ENCODE data around the gene ENPP1. TPM values are rescaled to one million over a fixed set of nuclear protein-coding genes. Genes with fewer than 3 reads are reported as not detected.

ENPP1 gene
- total and polyA plus RNA-seq, 7 experiments from 2014 or later: 0.07 to 0.69 (median 0.21) TPM; not detected in 3

GRCh38 chr6:131773284-131773950 lies 34.4 kb upstream of the ENPP1 start:
- Histone ChIP-seq H3K36me3 (ENCODE audit: control insufficient read depth in 2 of 3, insufficient read depth in 3 of 3, low read length in 3 of 3) (no peaks in the 10 kb centered on the region), H3K27ac (ENCODE audit: low read depth, low read length) (no peak overlapping the region), H3K4me1 (ENCODE audit: control insufficient read depth in 2 of 2, insufficient read depth in 2 of 2, low read length in 2 of 2) (no peaks in the 10 kb centered on the region), H3K4me3 (ENCODE audit: low read length) (no peak overlapping the region), H3K9me3 (ENCODE audit: control insufficient read depth in 2 of 3, low read length in 3 of 3) (no peaks in the 10 kb centered on the region), H3K27me3 (ENCODE audit: control insufficient read depth in 2 of 2, insufficient read depth in 2 of 2, low read length in 2 of 2) (no peaks in the 10 kb centered on the region)
- Mint-ChIP-seq H3K4me1 (no peaks in the 10 kb centered on the region), H3K36me3 (no peaks in the 10 kb centered on the region), H3K27ac (no peak overlapping the region), H3K27me3 (peaks cover 11 to 26% (median 19%) of the 10 kb centered on the region in 5 donors), H3K9me3 (peaks cover 0 to 6% (median 0%) of the 10 kb centered on the region in 11 donors), H3K4me3 (no peak overlapping the region)
- ChIA-PET POLR2A (interaction anchor here (0.6 kb wide), 1 partner anchor 96 kb away, joined by 4 read pairs; no protein-coding TSS in a partner anchor), CTCF (no interaction called here)
- intact Hi-C loops (cut with micrococcal nuclease): no loop called here
- ATAC-seq (no peak), DNase-seq (no peak)

- H3K27ac Mint-ChIP-seq: no peak overlapping the region
- POLR2A ChIA-PET: no interaction called here
- intact Hi-C loops (cut with micrococcal nuclease): no loop called here
- H3K36me3 ChIP-seq (ENCODE audit: control insufficient read depth in 2 of 3, insufficient read depth in 3 of 3, low read length in 3 of 3): no peaks in the 10 kb centered on the region
- DNase-seq (no peak), ATAC-seq (no peak)
- H3K4me3 Mint-ChIP-seq: no peak overlapping the region
- H3K36me3 Mint-ChIP-seq: no peaks in the 10 kb centered on the region
- H3K27me3 Mint-ChIP-seq: peaks cover 2 to 21% (median 11%) of the 10 kb centered on the region in 5 donors
- H3K4me3 ChIP-seq (ENCODE audit: low read length): no peak overlapping the region
- CTCF ChIA-PET: no interaction called here
- H3K4me1 ChIP-seq (ENCODE audit: control insufficient read depth in 2 of 2, insufficient read depth in 2 of 2, low read length in 2 of 2): no peaks in the 10 kb centered on the region
- H3K4me1 Mint-ChIP-seq: no peaks in the 10 kb centered on the region
- peaks cover 0 to 1% (median 0%) of the 10 kb centered on the region in 11 donors for H3K9me3 Mint-ChIP-seq
- no peaks in the 10 kb centered on the region for H3K27me3 ChIP-seq (ENCODE audit: control insufficient read depth in 2 of 2, insufficient read depth in 2 of 2, low read length in 2 of 2)
- no peaks in the 10 kb centered on the region for H3K9me3 ChIP-seq (ENCODE audit: control insufficient read depth in 2 of 3, low read length in 3 of 3)
- no peak overlapping the region for H3K27ac ChIP-seq (ENCODE audit: low read depth, low read length)
Observed at GRCh38 chr6:131775886-131776285, 31.9 kb upstream of the ENPP1 start.

- ATAC-seq (no peak), DNase-seq (no peak)
- Histone ChIP-seq H3K36me3 (ENCODE audit: control insufficient read depth in 2 of 3, insufficient read depth in 3 of 3, low read length in 3 of 3) (no peaks in the 10 kb centered on the region), H3K4me1 (ENCODE audit: control insufficient read depth in 2 of 2, insufficient read depth in 2 of 2, low read length in 2 of 2) (no peaks in the 10 kb centered on the region), H3K27me3 (ENCODE audit: control insufficient read depth in 2 of 2, insufficient read depth in 2 of 2, low read length in 2 of 2) (no peaks in the 10 kb centered on the region), H3K27ac (ENCODE audit: low read depth, low read length) (no peak overlapping the region), H3K9me3 (ENCODE audit: control insufficient read depth in 2 of 3, low read length in 3 of 3) (no peaks in the 10 kb centered on the region), H3K4me3 (ENCODE audit: low read length) (no peak overlapping the region)
- H3K9me3 Mint-ChIP-seq: peaks cover 0 to 1% (median 0%) of the 10 kb centered on the region in 11 donors
- CTCF ChIA-PET: no interaction called here
- H3K36me3 Mint-ChIP-seq: no peaks in the 10 kb centered on the region
- POLR2A ChIA-PET: no interaction called here
- no peak overlapping the region for H3K4me3 Mint-ChIP-seq
- H3K27ac Mint-ChIP-seq: no peak overlapping the region
- intact Hi-C loops (cut with micrococcal nuclease): no loop called here
- H3K27me3 Mint-ChIP-seq: peaks cover 0 to 17% (median 7%) of the 10 kb centered on the region in 5 donors
- no peaks in the 10 kb centered on the region for H3K4me1 Mint-ChIP-seq
Observed at GRCh38 chr6:131776985-131777384, 30.8 kb upstream of the ENPP1 start.

GRCh38 chr6:131778169-131778568 lies 29.7 kb upstream of the ENPP1 start:
- no peak overlapping the region for H3K4me3 Mint-ChIP-seq
- ChIA-PET POLR2A (no interaction called here), CTCF (no interaction called here)
- Histone ChIP-seq H3K9me3 (ENCODE audit: control insufficient read depth in 2 of 3, low read length in 3 of 3) (no peaks in the 10 kb centered on the region), H3K27ac (ENCODE audit: low read depth, low read length) (no peak overlapping the region), H3K4me3 (ENCODE audit: low read length) (no peak overlapping the region), H3K27me3 (ENCODE audit: control insufficient read depth in 2 of 2, insufficient read depth in 2 of 2, low read length in 2 of 2) (no peaks in the 10 kb centered on the region), H3K4me1 (ENCODE audit: control insufficient read depth in 2 of 2, insufficient read depth in 2 of 2, low read length in 2 of 2) (no peaks in the 10 kb centered on the region), H3K36me3 (ENCODE audit: control insufficient read depth in 2 of 3, insufficient read depth in 3 of 3, low read length in 3 of 3) (no peaks in the 10 kb centered on the region)
- DNase-seq: no peak
- ATAC-seq: no peak
- peaks cover 0 to 1% (median 0%) of the 10 kb centered on the region in 11 donors for H3K9me3 Mint-ChIP-seq
- intact Hi-C loops (cut with micrococcal nuclease): no loop called here
- H3K27me3 Mint-ChIP-seq: peaks cover 5 to 10% (median 7%) of the 10 kb centered on the region in 5 donors
- no peaks in the 10 kb centered on the region for H3K4me1 Mint-ChIP-seq
- no peaks in the 10 kb centered on the region for H3K36me3 Mint-ChIP-seq
- H3K27ac Mint-ChIP-seq: no peak overlapping the region

GRCh38 chr6:131779304-131779703 lies 28.5 kb upstream of the ENPP1 start:
- Histone ChIP-seq H3K4me1 (ENCODE audit: control insufficient read depth in 2 of 2, insufficient read depth in 2 of 2, low read length in 2 of 2) (no peaks in the 10 kb centered on the region), H3K27ac (ENCODE audit: low read depth, low read length) (no peak overlapping the region), H3K4me3 (ENCODE audit: low read length) (no peak overlapping the region), H3K27me3 (ENCODE audit: control insufficient read depth in 2 of 2, insufficient read depth in 2 of 2, low read length in 2 of 2) (no peaks in the 10 kb centered on the region), H3K9me3 (ENCODE audit: control insufficient read depth in 2 of 3, low read length in 3 of 3) (no peaks in the 10 kb centered on the region), H3K36me3 (ENCODE audit: control insufficient read depth in 2 of 3, insufficient read depth in 3 of 3, low read length in 3 of 3) (no peaks in the 10 kb centered on the region)
- POLR2A ChIA-PET: no interaction called here
- DNase-seq (no peak), ATAC-seq (no peak)
- intact Hi-C loops (cut with micrococcal nuclease): no loop called here
- no peaks in the 10 kb centered on the region for H3K4me1 Mint-ChIP-seq
- no peak overlapping the region for H3K4me3 Mint-ChIP-seq
- CTCF ChIA-PET: no interaction called here
- H3K36me3 Mint-ChIP-seq: no peaks in the 10 kb centered on the region
- H3K27ac Mint-ChIP-seq: no peak overlapping the region
- H3K27me3 Mint-ChIP-seq: peaks cover 5 to 14% (median 9%) of the 10 kb centered on the region in 5 donors
- peaks cover 0 to 1% (median 0%) of the 10 kb centered on the region in 11 donors for H3K9me3 Mint-ChIP-seq

GRCh38 chr6:131780600-131780999 lies 27.2 kb upstream of the ENPP1 start:
- H3K4me3 ChIP-seq (ENCODE audit: low read length): no peak overlapping the region
- no peak overlapping the region for H3K4me3 Mint-ChIP-seq
- no peaks in the 10 kb centered on the region for H3K36me3 ChIP-seq (ENCODE audit: control insufficient read depth in 2 of 3, insufficient read depth in 3 of 3, low read length in 3 of 3)
- ChIA-PET POLR2A (no interaction called here), CTCF (no interaction called here)
- no peaks in the 10 kb centered on the region for H3K27me3 ChIP-seq (ENCODE audit: control insufficient read depth in 2 of 2, insufficient read depth in 2 of 2, low read length in 2 of 2)
- H3K9me3 Mint-ChIP-seq: peaks cover 0 to 1% (median 0%) of the 10 kb centered on the region in 11 donors
- no peaks in the 10 kb centered on the region for H3K9me3 ChIP-seq (ENCODE audit: control insufficient read depth in 2 of 3, low read length in 3 of 3)
- H3K4me1 ChIP-seq (ENCODE audit: control insufficient read depth in 2 of 2, insufficient read depth in 2 of 2, low read length in 2 of 2): no peaks in the 10 kb centered on the region
- no peak overlapping the region for H3K27ac Mint-ChIP-seq
- no peak for ATAC-seq
- no peak for DNase-seq
- no peak overlapping the region for H3K27ac ChIP-seq (ENCODE audit: low read depth, low read length)
- H3K27me3 Mint-ChIP-seq: peaks cover 0 to 16% (median 5%) of the 10 kb centered on the region in 5 donors
- no peaks in the 10 kb centered on the region for H3K4me1 Mint-ChIP-seq
- no peaks in the 10 kb centered on the region for H3K36me3 Mint-ChIP-seq
- intact Hi-C loops (cut with micrococcal nuclease): no loop called here

GRCh38 chr6:131781687-131782086 lies 26.1 kb upstream of the ENPP1 start:
- no peak for DNase-seq
- Histone ChIP-seq H3K9me3 (ENCODE audit: control insufficient read depth in 2 of 3, low read length in 3 of 3) (no peaks in the 10 kb centered on the region), H3K27me3 (ENCODE audit: control insufficient read depth in 2 of 2, insufficient read depth in 2 of 2, low read length in 2 of 2) (no peaks in the 10 kb centered on the region), H3K4me3 (ENCODE audit: low read length) (no peak overlapping the region), H3K27ac (ENCODE audit: low read depth, low read length) (no peak overlapping the region), H3K4me1 (ENCODE audit: control insufficient read depth in 2 of 2, insufficient read depth in 2 of 2, low read length in 2 of 2) (no peaks in the 10 kb centered on the region), H3K36me3 (ENCODE audit: control insufficient read depth in 2 of 3, insufficient read depth in 3 of 3, low read length in 3 of 3) (no peaks in the 10 kb centered on the region)
- Mint-ChIP-seq H3K4me1 (no peaks in the 10 kb centered on the region), H3K36me3 (no peaks in the 10 kb centered on the region), H3K27me3 (peaks cover 0 to 16% (median 5%) of the 10 kb centered on the region in 5 donors), H3K9me3 (peaks cover 0 to 5% (median 0%) of the 10 kb centered on the region in 11 donors), H3K27ac (no peak overlapping the region), H3K4me3 (no peak overlapping the region)
- intact Hi-C loops (cut with micrococcal nuclease): loop anchor here in 1 of 2 donors (1.0 kb wide), 1 partner anchor 129 kb away; no protein-coding TSS in a partner anchor
- ChIA-PET CTCF (no interaction called here), POLR2A (no interaction called here)
- no peak for ATAC-seq

All from naive thymus-derived CD4-positive, alpha-beta T cell (primary cell).